ENCODE data around the gene STEAP1.
"Not testable (repeated sequence)": the region's sequence is repeated elsewhere in the genome, so short reads cannot be mapped to it uniquely, and the experiment has no call there.

Gene STEAP1

DNA sequence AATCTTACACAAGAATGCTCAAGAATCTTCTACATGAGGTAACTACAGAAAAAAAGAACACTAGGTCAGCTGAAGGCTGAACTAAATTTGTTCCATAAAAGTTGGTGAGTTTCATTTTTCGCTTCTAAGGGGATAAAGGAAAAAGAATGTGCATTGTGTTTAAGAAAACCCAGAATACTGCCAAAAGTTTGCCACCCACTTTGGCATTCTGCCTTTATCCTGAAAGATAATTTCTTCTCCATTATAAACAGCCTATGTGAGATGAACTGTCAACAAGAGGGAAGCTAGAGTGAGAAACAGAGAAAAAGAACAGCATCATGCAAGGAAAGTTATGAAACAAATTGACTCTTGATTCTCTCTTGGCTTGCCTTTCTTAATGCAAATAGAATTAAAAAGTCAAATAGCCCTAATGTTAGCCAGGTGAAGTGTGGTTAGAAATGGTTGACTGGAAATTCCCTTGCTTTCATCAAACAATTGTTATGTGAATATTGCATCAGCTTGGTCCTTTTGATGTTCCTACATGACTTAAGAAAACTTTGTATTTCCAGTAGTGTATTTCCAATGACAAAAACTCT is 25.8 kb downstream of the STEAP1 start:
- Histone ChIP-seq H3K4me3 (no peak overlapping the region), H3K27ac (no peak overlapping the region)
- no peak for DNase-seq (ENCODE audit: low spot score)
- TF ChIP-seq, protein P1, sequence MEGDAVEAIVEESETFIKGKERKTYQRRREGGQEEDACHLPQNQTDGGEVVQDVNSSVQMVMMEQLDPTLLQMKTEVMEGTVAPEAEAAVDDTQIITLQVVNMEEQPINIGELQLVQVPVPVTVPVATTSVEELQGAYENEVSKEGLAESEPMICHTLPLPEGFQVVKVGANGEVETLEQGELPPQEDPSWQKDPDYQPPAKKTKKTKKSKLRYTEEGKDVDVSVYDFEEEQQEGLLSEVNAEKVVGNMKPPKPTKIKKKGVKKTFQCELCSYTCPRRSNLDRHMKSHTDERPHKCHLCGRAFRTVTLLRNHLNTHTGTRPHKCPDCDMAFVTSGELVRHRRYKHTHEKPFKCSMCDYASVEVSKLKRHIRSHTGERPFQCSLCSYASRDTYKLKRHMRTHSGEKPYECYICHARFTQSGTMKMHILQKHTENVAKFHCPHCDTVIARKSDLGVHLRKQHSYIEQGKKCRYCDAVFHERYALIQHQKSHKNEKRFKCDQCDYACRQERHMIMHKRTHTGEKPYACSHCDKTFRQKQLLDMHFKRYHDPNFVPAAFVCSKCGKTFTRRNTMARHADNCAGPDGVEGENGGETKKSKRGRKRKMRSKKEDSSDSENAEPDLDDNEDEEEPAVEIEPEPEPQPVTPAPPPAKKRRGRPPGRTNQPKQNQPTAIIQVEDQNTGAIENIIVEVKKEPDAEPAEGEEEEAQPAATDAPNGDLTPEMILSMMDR (IDR thresholded peaks at IDR 0.05) = no peak

DNA sequence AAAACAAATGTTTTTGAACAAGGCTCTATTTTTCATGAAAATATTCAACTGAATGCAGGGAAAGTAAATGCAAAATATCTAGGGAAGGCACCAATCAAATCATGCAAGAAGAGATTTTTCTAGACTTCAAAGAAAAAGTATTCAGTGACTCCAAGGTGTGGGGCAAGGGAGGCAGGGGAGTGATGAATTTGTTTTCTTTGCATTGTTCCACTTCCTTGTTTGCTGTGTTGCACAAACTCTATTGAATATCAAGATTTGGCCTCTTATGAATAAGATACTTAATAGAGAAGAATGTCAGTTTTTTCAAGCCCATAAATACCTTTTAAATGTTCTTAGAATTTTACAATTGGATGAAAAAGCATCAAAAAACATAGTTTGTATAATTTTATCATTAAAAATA is 26.4 kb downstream of the STEAP1 start:
- TF ChIP-seq, protein P1 (IDR thresholded peaks at IDR 0.05) = no peak
- no peak overlapping the region for H3K27ac ChIP-seq

DNA sequence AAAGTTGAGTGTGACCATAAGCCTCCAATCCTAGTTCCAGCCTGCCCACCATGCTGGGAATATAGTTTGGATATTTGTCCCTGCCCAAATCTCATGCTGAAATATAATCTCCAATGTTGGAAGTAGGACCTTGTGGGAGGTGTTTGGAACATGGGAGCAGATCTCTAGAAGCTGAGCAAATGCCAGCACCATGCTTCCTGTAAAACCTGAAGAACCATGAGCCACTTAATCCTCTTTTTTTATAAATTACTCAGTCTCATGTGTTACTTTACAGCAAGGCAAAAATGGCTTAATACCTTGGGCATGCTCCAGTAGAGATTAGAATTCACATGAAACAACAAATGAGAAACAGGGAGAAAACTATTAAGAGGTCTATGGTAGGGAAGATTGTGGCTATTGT is 27.2 kb downstream of the STEAP1 start:
- no peak for DNase-seq (ENCODE audit: low spot score)
- TF ChIP-seq, protein P1 (IDR thresholded peaks at IDR 0.05) = no peak

More for the DNA sequence above, 26.4 kb downstream of the STEAP1 start:
- no peak for DNase-seq (ENCODE audit: low spot score)
- no peak overlapping the region for H3K4me3 ChIP-seq

DNA sequence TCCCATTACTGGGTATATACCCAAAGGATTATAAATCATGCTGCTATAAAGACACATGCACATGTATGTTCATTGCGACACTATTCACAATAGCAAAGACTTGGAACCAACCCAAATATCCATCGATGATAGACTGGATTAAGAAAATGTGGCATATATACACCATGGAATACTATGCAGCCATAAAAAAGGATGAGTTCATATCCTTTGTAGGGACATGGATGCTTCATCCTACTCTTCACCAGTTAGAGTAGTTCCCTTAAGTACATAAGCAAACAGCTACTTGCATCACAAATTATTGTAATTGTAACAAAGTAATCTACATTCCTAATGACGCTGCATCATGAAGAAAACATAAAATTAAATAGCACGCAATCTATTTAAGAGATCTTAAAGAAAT is 32.0 kb downstream of the STEAP1 start:
- not testable (repeated sequence) for H3K4me3 ChIP-seq; DNase-seq (ENCODE audit: low spot score); H3K27ac ChIP-seq

More for the DNA sequence above, 27.2 kb downstream of the STEAP1 start:
- Histone ChIP-seq H3K27ac (no peak overlapping the region), H3K4me3 (no peak overlapping the region)

DNA sequence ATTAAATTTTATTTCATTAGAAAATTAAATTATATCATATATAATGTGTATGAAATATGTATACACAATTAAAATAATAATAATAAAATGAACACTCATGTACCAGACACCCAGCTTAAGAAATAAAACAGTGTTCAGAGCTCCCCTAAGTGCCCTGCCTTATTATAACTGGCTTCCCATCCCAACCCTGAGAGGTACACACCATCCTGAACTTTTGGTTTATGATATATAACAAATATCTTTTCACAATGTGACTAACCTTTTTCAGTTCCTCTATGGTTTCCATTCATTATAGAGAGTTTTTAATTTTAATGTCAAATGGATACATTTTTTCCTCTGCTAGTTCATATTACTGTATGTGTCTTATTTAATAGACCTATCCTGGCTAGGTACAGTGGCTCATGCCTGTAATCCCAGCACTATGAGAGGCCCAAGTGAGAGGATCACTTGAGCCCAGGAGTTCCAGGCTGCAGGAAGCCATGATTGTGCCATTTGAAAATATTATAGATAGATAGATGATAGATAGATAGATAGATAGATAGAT is 33.3 kb downstream of the STEAP1 start:
- Histone ChIP-seq H3K27ac (no peak overlapping the region), H3K4me3 (no peak overlapping the region)
- no peak for DNase-seq (ENCODE audit: low spot score)
- TF ChIP-seq, protein P1 (IDR thresholded peaks at IDR 0.05) = no peak

DNA sequence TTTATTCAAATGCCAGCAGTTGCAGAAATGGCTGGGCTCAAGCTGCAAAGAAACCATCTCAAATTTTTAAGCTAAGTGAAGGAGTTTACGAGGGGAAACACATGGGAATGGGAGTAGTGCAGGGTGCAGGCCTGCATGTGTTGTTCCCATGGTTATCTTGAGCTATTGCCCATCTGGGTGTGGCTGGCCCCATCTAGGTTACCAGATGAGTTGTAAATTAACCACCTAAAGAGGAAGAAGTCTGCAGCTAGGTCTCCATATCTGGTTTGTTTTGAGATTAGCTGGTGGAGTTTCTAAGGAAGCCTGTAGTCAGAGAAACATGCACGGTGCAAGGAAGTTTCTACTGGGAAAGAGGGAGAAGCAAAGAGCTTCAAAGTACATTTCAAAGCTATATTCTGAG is 34.0 kb downstream of the STEAP1 start:
- H3K27ac ChIP-seq = no peak overlapping the region
- no peak for DNase-seq (ENCODE audit: low spot score)
- no peak overlapping the region for H3K4me3 ChIP-seq
- TF ChIP-seq, protein P1 (IDR thresholded peaks at IDR 0.05) = no peak

DNA sequence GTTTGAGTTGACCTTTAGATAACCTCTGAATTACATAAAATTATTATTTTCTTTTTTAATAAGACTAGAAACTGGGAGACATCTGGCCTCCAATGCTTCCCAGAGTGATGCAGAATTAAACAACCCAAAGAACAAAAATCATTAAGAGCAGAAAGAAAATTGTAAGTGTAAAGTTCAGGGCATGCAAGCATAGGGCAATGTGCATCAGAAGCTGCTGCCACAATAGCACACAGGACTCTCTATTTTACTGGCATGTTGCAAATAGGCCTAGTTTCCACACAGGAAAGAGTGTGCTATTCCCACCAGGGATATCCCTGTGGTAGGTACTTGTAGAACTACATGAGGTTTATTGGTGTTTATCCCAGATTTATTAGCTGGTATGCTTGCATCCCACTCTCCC is 36.7 kb downstream of the STEAP1 start:
- DNase-seq (ENCODE audit: low spot score) = no peak
- Histone ChIP-seq H3K4me3 (no peak overlapping the region), H3K27ac (no peak overlapping the region)
- TF ChIP-seq, protein P1 (IDR thresholded peaks at IDR 0.05) = no peak
